Tibial artery (tissue), 4 donors: ENCODE data around the gene PUS10.
A peak's percentile ranks its signal among the peaks of the same experiment; 100 is the strongest.
"Not testable (repeated sequence)": the region's sequence is repeated elsewhere in the genome, so short reads cannot be mapped to it uniquely, and the experiment has no call there.

Experiments
- DNase-seq, 2 donors: peaks; one replicate each; pipeline ENCODE4 v3.0.0-alpha.2; 2019
- H3K27ac ChIP-seq, 2 donors: fragments of 200-600 bp; sonication (generic) in 1 of 2; 1 replicate in 1 of 2; 2 replicates in 1 of 2; pipeline ENCODE4 v1.5.1; 2018 to 2019; ENCODE audit warnings: mild to moderate bottlenecking in 1 of 2
- H3K27me3 ChIP-seq, 2 donors: fragments of 200-600 bp; sonication (generic) in 1 of 2; one replicate each; pipeline versions ENCODE4 v1.5.1 to v1.6.0; 2016 to 2019
- H3K36me3 ChIP-seq, 3 donors: fragments of 200-600 bp; sonication (generic) in 2 of 3; one replicate each; pipeline ENCODE4 v1.5.1; 2016 to 2019; ENCODE audit warnings: mild to moderate bottlenecking in 2 of 3
- H3K4me1 ChIP-seq, 4 donors: fragments of 200-600 bp; sonication (generic) in 2 of 4; 1 replicate in 3 of 4; 2 replicates in 1 of 4; pipeline ENCODE4 v1.5.1; 2016 to 2019
- H3K4me3 ChIP-seq, 2 donors: fragments of 200-600 bp; sonication (generic) in 1 of 2; 1 replicate in 1 of 2; 2 replicates in 1 of 2; pipeline ENCODE4 v1.5.1; 2018 to 2019; ENCODE audit warnings: mild to moderate bottlenecking in 2 of 2
- H3K9me3 ChIP-seq, 3 donors: fragments of 200-600 bp; sonication (generic) in 1 of 3; one replicate each; pipeline ENCODE4 v1.5.1; 2016 to 2019
- CTCF ChIP-seq, 2 experiments: fragments of 200-600 bp in 1 of 2; fragments of 450-650 bp in 1 of 2; IDR thresholded peaks; one replicate each; pipeline ENCODE4 v1.5.1; 2017 to 2019; ENCODE audit warnings: antibody characterized with exemption in 2 of 2, mild to moderate bottlenecking in 1 of 2, moderate library complexity in 1 of 2
- intact Hi-C: fragments of 100-400 bp; cut with DNase I; formaldehyde crosslinking; loops from one replicate; pipeline ENCODE4 v1.15.0; 2023; ENCODE audit warnings: low total_unique reads

Gene PUS10

GRCh38 chr2:61045999-61046398, 27.9 kb upstream of the PUS10 start:
- Histone ChIP-seq H3K27ac (peak overlapping the region in 1 of 2 donors; percentile 37), H3K4me3 (no peak overlapping the region), H3K36me3 (peaks cover 27 to 34% (median 29%) of the 10 kb centered on the region in 3 donors), H3K27me3 (no peaks in the 10 kb centered on the region), H3K4me1 (peaks cover 0 to 32% (median 0%) of the 10 kb centered on the region in 4 donors), H3K9me3 (no peaks in the 10 kb centered on the region)
- TF ChIP-seq CTCF (IDR thresholded peaks at IDR 0.05) = no peak
- intact Hi-C loops = no loop called here
- no peak for DNase-seq

GRCh38 chr2:61045226-61045625, 27.2 kb upstream of the PUS10 start:
- Histone ChIP-seq H3K27ac (peak overlapping the region; percentile 18 to 37), H3K4me1 (peaks cover 0 to 32% (median 0%) of the 10 kb centered on the region in 4 donors), H3K36me3 (peaks cover 22 to 26% (median 24%) of the 10 kb centered on the region in 3 donors), H3K4me3 (no peak overlapping the region), H3K9me3 (no peaks in the 10 kb centered on the region), H3K27me3 (no peaks in the 10 kb centered on the region)
- no peak for DNase-seq
- TF ChIP-seq CTCF (IDR thresholded peaks at IDR 0.05) = no peak
- intact Hi-C loops = no loop called here

GRCh38 chr2:61044636-61045035, 26.6 kb upstream of the PUS10 start:
- H3K4me1 ChIP-seq = peaks cover 0 to 32% (median 0%) of the 10 kb centered on the region in 4 donors
- no peaks in the 10 kb centered on the region for H3K27me3 ChIP-seq
- no peak for DNase-seq
- peaks cover 16 to 20% (median 18%) of the 10 kb centered on the region in 3 donors for H3K36me3 ChIP-seq
- H3K9me3 ChIP-seq = no peaks in the 10 kb centered on the region
- intact Hi-C loops = no loop called here
- H3K27ac ChIP-seq = no peak overlapping the region
- TF ChIP-seq CTCF (IDR thresholded peaks at IDR 0.05) = no peak
- no peak overlapping the region for H3K4me3 ChIP-seq

- intact Hi-C loops = no loop called here
- Histone ChIP-seq H3K27ac (no peak overlapping the region), H3K36me3 (peaks cover 0 to 6% (median 1%) of the 10 kb centered on the region in 3 donors), H3K9me3 (peaks cover 0 to 4% (median 0%) of the 10 kb centered on the region in 3 donors), H3K27me3 (no peaks in the 10 kb centered on the region), H3K4me3 (no peak overlapping the region), H3K4me1 (peaks cover 0 to 32% (median 0%) of the 10 kb centered on the region in 4 donors)
- no peak for DNase-seq
- TF ChIP-seq CTCF (IDR thresholded peaks at IDR 0.05) = no peak
Measured at GRCh38 chr2:61042807-61043206, 24.8 kb upstream of the PUS10 start.

GRCh38 chr2:61036643-61037042, 18.6 kb upstream of the PUS10 start:
- peaks cover 38 to 41% (median 39%) of the 10 kb centered on the region in 3 donors for H3K36me3 ChIP-seq
- H3K4me3 ChIP-seq, H3K27me3 ChIP-seq, H3K9me3 ChIP-seq, DNase-seq, intact Hi-C loops, H3K4me1 ChIP-seq, H3K27ac ChIP-seq: not testable (repeated sequence)

GRCh38 chr2:61034592-61034991, 16.5 kb upstream of the PUS10 start:
- DNase-seq, H3K27me3 ChIP-seq, H3K27ac ChIP-seq, H3K4me1 ChIP-seq, H3K9me3 ChIP-seq, H3K4me3 ChIP-seq, intact Hi-C loops: not testable (repeated sequence)
- peaks cover 44 to 47% (median 45%) of the 10 kb centered on the region in 3 donors for H3K36me3 ChIP-seq

- intact Hi-C loops = no loop called here
- Histone ChIP-seq H3K36me3 (peaks cover 31 to 37% (median 35%) of the 10 kb centered on the region in 3 donors), H3K4me3 (no peak overlapping the region), H3K9me3 (no peaks in the 10 kb centered on the region), H3K27me3 (no peaks in the 10 kb centered on the region), H3K27ac (no peak overlapping the region), H3K4me1 (peaks cover 0 to 3% (median 0%) of the 10 kb centered on the region in 4 donors)
- DNase-seq = no peak
- no peak for TF ChIP-seq CTCF (IDR thresholded peaks at IDR 0.05)
Measured at GRCh38 chr2:61029533-61029932, 11.5 kb upstream of the PUS10 start.
